K562 (cell line): ENCODE measurements around the gene PCDHA5. TPM values are rescaled to one million over a fixed set of nuclear protein-coding genes. Genes with fewer than 3 reads are reported as not detected.

ENCODE experiments used
- ATAC-seq: fragments of 200-7000 bp; cut with Tn5 transposase; 3 replicates; pipeline ENCODE4 v1.9.1; 2020; ENCODE audit warnings: moderate library complexity
- BruUV-seq: library from RNA; stranded (reverse); fragments of 400-500 nt; replicated peaks from 2 replicates; lab custom pipeline; 2021; lab: Mats Ljungman, UMichigan
- CTCF ChIA-PET: fragments of 300-600 bp; formaldehyde crosslinking; extraction: SDS; loops from one replicate; lab custom pipeline; 2021; ENCODE audit warnings: low intra/inter-chr PET ratio; lab: Yijun Ruan, JAX
- POLR2A ChIA-PET: fragments of 300-600, 350-650 bp; sonication (Branson Sonifier 250); formaldehyde crosslinking; extraction: SDS; loops from one replicate; lab custom pipeline; 2021; ENCODE audit warnings: antibody characterized with exemption, inconsistent platforms; lab: Yijun Ruan, JAX
- DNase-seq, 4 experiments: peaks; one replicate each; pipeline versions ENCODE4 v3.0.0 to v3.0.0-alpha.2; 2011 to 2018; ENCODE audit warnings: low spot score in 3 of 4, mixed read lengths in 3 of 4; ENCODE audit errors: extremely low read depth in 1 of 4
- FAIRE-seq: peaks from 2 replicates; lab custom pipeline; 2011; peaks lifted over from hg19 to GRCh38; lab: Jason Lieb, UNC
- H2AFZ ChIP-seq: 2 replicates; pipeline ENCODE4 v1.6.0; 2011; ENCODE audit warnings: low read depth, low read length, control low read depth, inconsistent platforms
- H3K27ac ChIP-seq: fragments of 200-600 bp; 3 replicates; pipeline ENCODE4 v1.8.0; 2011; ENCODE audit warnings: low read depth, mild to moderate bottlenecking, control low read depth, inconsistent platforms, low read length, moderate library complexity, mixed read lengths; ENCODE audit errors: extremely low read depth
- H3K27me3 ChIP-seq, 2 experiments: fragments of 300-600 bp in 1 of 2; 2 replicates in 1 of 2; 3 replicates in 1 of 2; pipeline versions ENCODE4 v1.6.0 to v1.8.0; 2011; ENCODE audit warnings: inconsistent platforms in 2 of 2, low read length in 2 of 2, mild to moderate bottlenecking in 1 of 2, mixed read lengths in 1 of 2, moderate library complexity in 1 of 2; ENCODE audit not compliant: control insufficient read depth in 2 of 2, insufficient read depth in 2 of 2
- H3K36me3 ChIP-seq: fragments of 300-600 bp; 3 replicates; pipeline ENCODE4 v1.8.0; 2011; ENCODE audit warnings: mild to moderate bottlenecking, low read length, inconsistent platforms; ENCODE audit not compliant: control insufficient read depth, insufficient read depth
- H3K4me1 ChIP-seq, 2 experiments: fragments of 200-600 bp in 1 of 2; replicated peaks in 1 of 2; 2 replicates in 1 of 2; 3 replicates in 1 of 2; pipeline versions ENCODE4 v1.5.1 to v1.8.0; 2011; ENCODE audit warnings: inconsistent platforms in 2 of 2, low read length in 2 of 2, mild to moderate bottlenecking in 1 of 2, mixed read lengths in 1 of 2, moderate library complexity in 1 of 2; ENCODE audit not compliant: control insufficient read depth in 2 of 2, insufficient read depth in 2 of 2
- H3K4me2 ChIP-seq: 2 replicates; pipeline ENCODE4 v1.6.1; 2011; ENCODE audit warnings: low read length, control low read depth, inconsistent platforms, mixed read lengths; ENCODE audit not compliant: insufficient read depth
- H3K4me3 ChIP-seq: fragments of 200-600 bp; sonication (generic), shearing (Covaris generic); 2 replicates; pipeline ENCODE4 v1.5.1; 2016; ENCODE audit warnings: control low read depth, inconsistent platforms
- H3K79me2 ChIP-seq: fragments of 200-600 bp; 3 replicates; pipeline ENCODE4 v1.8.0; 2011; ENCODE audit warnings: low read length, inconsistent platforms; ENCODE audit not compliant: control insufficient read depth, insufficient read depth
- H3K9ac ChIP-seq, 2 experiments: 2 replicates each; pipeline versions ENCODE4 v1.6.0 to v1.6.1; 2011; ENCODE audit warnings: low read depth in 2 of 2, low read length in 2 of 2, control low read depth in 1 of 2, inconsistent platforms in 1 of 2, mild to moderate bottlenecking in 1 of 2, mixed read lengths in 1 of 2; ENCODE audit not compliant: insufficient read depth in 1 of 2
- H3K9me1 ChIP-seq: one replicate; pipeline ENCODE4 v1.6.0; 2011; ENCODE audit warnings: inconsistent platforms, mild to moderate bottlenecking, low read length, moderate library complexity; ENCODE audit not compliant: control insufficient read depth, insufficient read depth
- H3K9me3 ChIP-seq: replicated peaks from 2 replicates; pipeline ENCODE4 v1.5.1; 2011; ENCODE audit warnings: low read depth, low read length, inconsistent platforms; ENCODE audit not compliant: control insufficient read depth, insufficient read depth
- H4K20me1 ChIP-seq: replicated peaks from 2 replicates; pipeline ENCODE4 v1.6.1; 2011; ENCODE audit warnings: low read length, inconsistent platforms, mixed read lengths; ENCODE audit not compliant: control insufficient read depth, insufficient read depth
- CTCF ChIP-seq, 3 experiments: IDR thresholded peaks in 2 of 3; conservative IDR thresholded peaks in 1 of 3; 2 replicates each; pipeline ENCODE4 v1.5.1; 2011 to 2012; ENCODE audit warnings: low read length in 3 of 3, mild to moderate bottlenecking in 3 of 3, control low read depth in 2 of 3, improper control_type of control experiment in 1 of 3, inconsistent platforms in 1 of 3, low read depth in 1 of 3, mixed read lengths in 1 of 3, moderate library complexity in 1 of 3; ENCODE audit not compliant: insufficient read depth in 2 of 3
- RAD21 ChIP-seq, 2 experiments: fragments of 250-450 bp in 1 of 2; fragments of 450-650 bp in 1 of 2; sonication (Bioruptor Pico) in 1 of 2; formaldehyde crosslinking in 1 of 2; IDR thresholded peaks in 1 of 2; conservative IDR thresholded peaks in 1 of 2; 2 replicates each; pipeline versions ENCODE4 v1.4.0 to v1.8.0; 2020 to 2022; ENCODE audit warnings: mild to moderate bottlenecking in 2 of 2, moderate library complexity in 1 of 2
- ZKSCAN1 ChIP-seq: fragments of 150-350 bp; IDR thresholded peaks from 2 replicates; pipeline ENCODE4 v1.6.1; 2016; ENCODE audit warnings: low read depth, low read length
- ZKSCAN8 ChIP-seq: fragments of 200-800 bp; sonication (Bioruptor generic); IDR thresholded peaks from 2 replicates; pipeline ENCODE4 v1.6.1; 2016; ENCODE audit warnings: missing genetic modification characterization, missing compliant biosample characterization
- WGBS: fragments of 100-300 bp; shearing (Covaris generic); methylation state at CpG from one replicate; pipeline ENCODE4 v1.1.6; 2016; ENCODE audit warnings: low coverage, mixed read lengths; ENCODE audit not compliant: insufficient coverage; ENCODE audit errors: missing lambda C conversion rate; 5-methylcytosine and 5-hydroxymethylcytosine counted together
- in situ Hi-C: fragments of 300-500 bp; cut with MboI; formaldehyde crosslinking; loops from 4 replicates; pipeline ENCODE4 v1.15.0; 2018; ENCODE audit warnings: inconsistent platforms, mixed read lengths
- intact Hi-C: fragments of 100-400 bp; cut with micrococcal nuclease; formaldehyde crosslinking; loops from 2 replicates; pipeline ENCODE4 v1.14.2; 2022
- polyA plus RNA-seq, 8 experiments: library from polyadenylated mRNA; depleted of rRNA in 4 of 8; stranded (reverse) in 5 of 8; unstranded in 3 of 8; fragments of >200 nt; fragmentation: Nextera tagmentation in 2 of 8; fragmentation: Illumina TruSeq in 1 of 8; extraction: Ambion mirVana in 2 of 8; extraction: Trizol in 1 of 8; gene quantifications; 2 replicates each; pipeline versions ENCODE4 v1.2.1 to v1.2.3, GENCODE V29; 2011 to 2014; ENCODE audit warnings: inconsistent platforms in 1 of 8, missing spikeins in 1 of 8
- total RNA-seq, 7 experiments: library from RNA; depleted of rRNA in 6 of 7; stranded (reverse); fragments of >200 nt in 6 of 7; fragmentation: Illumina TruSeq in 2 of 7; extraction: Trizol in 2 of 7; gene quantifications; 2 replicates each; pipeline versions ENCODE4 v1.2.1 to v1.2.3, GENCODE V29; 2011 to 2021; ENCODE audit warnings: low replicate concordance in 1 of 7

PCDHA5 gene
- total and polyA plus RNA-seq, 9 of the 15 experiments (the other 6 are each of a cell fraction or from before 2014, with no cell fraction given) = not detected

- Histone ChIP-seq H3K27me3 (no peaks in the 10 kb centered on the region), H3K9ac (no peak within 1 kb of the TSS), H3K4me1 (no peaks in the 10 kb centered on the region), H3K79me2 (no peaks in the 10 kb centered on the region), H2AFZ (no peak within 1 kb of the TSS), H3K9me1 (no peaks in the 10 kb centered on the region), H3K9me3 (no peaks in the 10 kb centered on the region)
- no TSS peak for BruUV-seq
- POLR2A ChIA-PET = interaction anchor here (0.6 kb wide), 1 partner anchor 11 kb away, joined by 3 read pairs; no protein-coding TSS in a partner anchor
- 2% methylated on average over 41 of the region's 41 CpGs for WGBS
- in situ Hi-C loops = no loop called here
- ATAC-seq = peak; percentile 68; the same call in 2 of the 3 replicates
- DNase-seq = peak in 2 of 4 experiments; percentile 7 to 19
- no peak for FAIRE-seq
- TF ChIP-seq ZKSCAN1 = no peak
- no peak for TF ChIP-seq ZKSCAN8 (CRISPR knock-in tag)
- peak in 1 of 2 experiments; percentile 26; a peak in 1 of 4 replicates for TF ChIP-seq RAD21 (CRISPR knock-in tag; conservative IDR thresholded peaks at IDR 0.05 in 1 of 2, IDR thresholded peaks at IDR 0.05 in 1 of 2)
- peak; percentile 13 to 47 (median 24); a peak in 2 of 6 replicates for TF ChIP-seq CTCF (IDR thresholded peaks at IDR 0.05 in 2 of 3, conservative IDR thresholded peaks at IDR 0.05 in 1 of 3; ENCODE audit: insufficient read depth in 2 of 3, low read depth in 1 of 3, low read length in 3 of 3)
- TF ChIP-seq, all 486 proteins: peak for 2
- Histone ChIP-seq H3K36me3 (no peaks in the 10 kb centered on the region), H4K20me1 (no peaks in the 10 kb centered on the region), H3K27ac (no peak within 1 kb of the TSS), H3K4me3 (no peak within 1 kb of the TSS), H3K4me2 (no peak within 1 kb of the TSS)
- CTCF ChIA-PET = no interaction called here
- intact Hi-C loops = loop anchor here (5.0 kb wide), 1 partner anchor 173 kb away; no protein-coding TSS in a partner anchor
Measured at GRCh38 chr5:140868721-140869554, 47.5 kb downstream of the PCDHA5 start, which contains the start of gene PCDHA11. PCDHA11 (plus strand) TSS chr5:140868957; CDS start chr5:140869104, 147 bp downstream.
